ENCODE measurements around the gene PLEKHG4. TPM values are rescaled to one million over a fixed set of nuclear protein-coding genes. Genes with fewer than 3 reads are reported as not detected.

The PLEKHG4 gene
- polyA plus RNA-seq, 1 of the 3 experiments (the other 2 are of a cell fraction) = 65.5 TPM

DNA sequence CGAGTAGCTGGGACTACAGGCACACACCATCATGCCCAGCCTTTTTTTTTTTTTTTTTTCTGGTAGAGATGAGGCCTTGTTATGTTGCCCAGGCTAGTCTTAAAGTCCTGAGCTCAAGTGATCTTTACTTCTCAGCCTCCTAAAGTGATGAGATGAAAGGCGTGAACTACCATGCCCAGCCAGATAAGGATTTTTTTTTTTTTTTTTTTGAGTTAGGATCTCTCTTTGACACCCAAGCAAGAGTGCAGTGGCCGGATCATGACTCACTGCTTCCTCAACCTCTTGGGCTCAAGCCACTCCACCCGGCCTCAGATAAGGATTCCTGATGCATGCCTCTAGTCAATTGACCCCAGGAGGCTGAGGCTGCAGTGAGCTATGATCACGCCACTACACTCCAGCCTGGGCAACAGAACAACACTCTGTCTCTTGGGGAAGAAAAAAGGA lies 11.2 kb upstream of the PLEKHG4 start (continued):
- TF ChIP-seq, protein P1, sequence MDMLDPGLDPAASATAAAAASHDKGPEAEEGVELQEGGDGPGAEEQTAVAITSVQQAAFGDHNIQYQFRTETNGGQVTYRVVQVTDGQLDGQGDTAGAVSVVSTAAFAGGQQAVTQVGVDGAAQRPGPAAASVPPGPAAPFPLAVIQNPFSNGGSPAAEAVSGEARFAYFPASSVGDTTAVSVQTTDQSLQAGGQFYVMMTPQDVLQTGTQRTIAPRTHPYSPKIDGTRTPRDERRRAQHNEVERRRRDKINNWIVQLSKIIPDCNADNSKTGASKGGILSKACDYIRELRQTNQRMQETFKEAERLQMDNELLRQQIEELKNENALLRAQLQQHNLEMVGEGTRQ (IDR thresholded peaks at IDR 0.05; ENCODE audit: borderline replicate concordance, low read depth, low read length) = no peak
- no peak for TF ChIP-seq MXI1 (IDR thresholded peaks at IDR 0.05; ENCODE audit: low read depth, low read length)
- TF ChIP-seq, protein P2, sequence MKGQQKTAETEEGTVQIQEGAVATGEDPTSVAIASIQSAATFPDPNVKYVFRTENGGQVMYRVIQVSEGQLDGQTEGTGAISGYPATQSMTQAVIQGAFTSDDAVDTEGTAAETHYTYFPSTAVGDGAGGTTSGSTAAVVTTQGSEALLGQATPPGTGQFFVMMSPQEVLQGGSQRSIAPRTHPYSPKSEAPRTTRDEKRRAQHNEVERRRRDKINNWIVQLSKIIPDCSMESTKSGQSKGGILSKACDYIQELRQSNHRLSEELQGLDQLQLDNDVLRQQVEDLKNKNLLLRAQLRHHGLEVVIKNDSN (IDR thresholded peaks at IDR 0.05; ENCODE audit: borderline replicate concordance, low read depth) = no peak
- TF ChIP-seq EP300 (IDR thresholded peaks at IDR 0.05; ENCODE audit: borderline replicate concordance in 1 of 2, low read depth in 1 of 2, low read length in 1 of 2) = peak in 1 of 2 experiments; percentile 56; a peak in 1 of 4 replicates
- no peak for TF ChIP-seq EZH2phosphoT487 (IDR thresholded peaks at IDR 0.05; ENCODE audit: borderline replicate concordance, low read depth)
- TF ChIP-seq, protein P3, sequence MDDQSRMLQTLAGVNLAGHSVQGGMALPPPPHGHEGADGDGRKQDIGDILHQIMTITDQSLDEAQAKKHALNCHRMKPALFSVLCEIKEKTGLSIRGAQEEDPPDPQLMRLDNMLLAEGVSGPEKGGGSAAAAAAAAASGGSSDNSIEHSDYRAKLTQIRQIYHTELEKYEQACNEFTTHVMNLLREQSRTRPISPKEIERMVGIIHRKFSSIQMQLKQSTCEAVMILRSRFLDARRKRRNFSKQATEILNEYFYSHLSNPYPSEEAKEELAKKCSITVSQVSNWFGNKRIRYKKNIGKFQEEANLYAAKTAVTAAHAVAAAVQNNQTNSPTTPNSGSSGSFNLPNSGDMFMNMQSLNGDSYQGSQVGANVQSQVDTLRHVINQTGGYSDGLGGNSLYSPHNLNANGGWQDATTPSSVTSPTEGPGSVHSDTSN (IDR thresholded peaks at IDR 0.05) = peak; percentile 56
- TF ChIP-seq RXRA (IDR thresholded peaks at IDR 0.05; ENCODE audit: borderline replicate concordance, low read depth) = peak; percentile 65; the same call in 1 of the 2 replicates
- TF ChIP-seq TEAD4 (IDR thresholded peaks at IDR 0.05; ENCODE audit: borderline replicate concordance, insufficient read depth) = 0 out of 2 replicates have a peak, but pooled peaks have one; percentile 19
- TF ChIP-seq POLR2AphosphoS5 (IDR thresholded peaks at IDR 0.05; ENCODE audit: low read depth, low read length) = no peak; the same call in 1 of the 2 replicates
- no peak for TF ChIP-seq MEF2A (IDR thresholded peaks at IDR 0.05; ENCODE audit: borderline replicate concordance, low read depth)
- TF ChIP-seq, protein P4, sequence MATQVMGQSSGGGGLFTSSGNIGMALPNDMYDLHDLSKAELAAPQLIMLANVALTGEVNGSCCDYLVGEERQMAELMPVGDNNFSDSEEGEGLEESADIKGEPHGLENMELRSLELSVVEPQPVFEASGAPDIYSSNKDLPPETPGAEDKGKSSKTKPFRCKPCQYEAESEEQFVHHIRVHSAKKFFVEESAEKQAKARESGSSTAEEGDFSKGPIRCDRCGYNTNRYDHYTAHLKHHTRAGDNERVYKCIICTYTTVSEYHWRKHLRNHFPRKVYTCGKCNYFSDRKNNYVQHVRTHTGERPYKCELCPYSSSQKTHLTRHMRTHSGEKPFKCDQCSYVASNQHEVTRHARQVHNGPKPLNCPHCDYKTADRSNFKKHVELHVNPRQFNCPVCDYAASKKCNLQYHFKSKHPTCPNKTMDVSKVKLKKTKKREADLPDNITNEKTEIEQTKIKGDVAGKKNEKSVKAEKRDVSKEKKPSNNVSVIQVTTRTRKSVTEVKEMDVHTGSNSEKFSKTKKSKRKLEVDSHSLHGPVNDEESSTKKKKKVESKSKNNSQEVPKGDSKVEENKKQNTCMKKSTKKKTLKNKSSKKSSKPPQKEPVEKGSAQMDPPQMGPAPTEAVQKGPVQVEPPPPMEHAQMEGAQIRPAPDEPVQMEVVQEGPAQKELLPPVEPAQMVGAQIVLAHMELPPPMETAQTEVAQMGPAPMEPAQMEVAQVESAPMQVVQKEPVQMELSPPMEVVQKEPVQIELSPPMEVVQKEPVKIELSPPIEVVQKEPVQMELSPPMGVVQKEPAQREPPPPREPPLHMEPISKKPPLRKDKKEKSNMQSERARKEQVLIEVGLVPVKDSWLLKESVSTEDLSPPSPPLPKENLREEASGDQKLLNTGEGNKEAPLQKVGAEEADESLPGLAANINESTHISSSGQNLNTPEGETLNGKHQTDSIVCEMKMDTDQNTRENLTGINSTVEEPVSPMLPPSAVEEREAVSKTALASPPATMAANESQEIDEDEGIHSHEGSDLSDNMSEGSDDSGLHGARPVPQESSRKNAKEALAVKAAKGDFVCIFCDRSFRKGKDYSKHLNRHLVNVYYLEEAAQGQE (IDR thresholded peaks at IDR 0.05; ENCODE audit: low read depth, low read length) = no peak
- no peak for TF ChIP-seq YY1 (IDR thresholded peaks at IDR 0.05; ENCODE audit: low read depth)
- TF ChIP-seq RFX5 (IDR thresholded peaks at IDR 0.05; ENCODE audit: low read length) = no peak
- TF ChIP-seq CHD2 (IDR thresholded peaks at IDR 0.05; ENCODE audit: low read length, partially characterized antibody) = no peak
- TF ChIP-seq FOSL2 (IDR thresholded peaks at IDR 0.05; ENCODE audit: borderline replicate concordance, low read depth) = peak; percentile 79
- TF ChIP-seq, protein P5, sequence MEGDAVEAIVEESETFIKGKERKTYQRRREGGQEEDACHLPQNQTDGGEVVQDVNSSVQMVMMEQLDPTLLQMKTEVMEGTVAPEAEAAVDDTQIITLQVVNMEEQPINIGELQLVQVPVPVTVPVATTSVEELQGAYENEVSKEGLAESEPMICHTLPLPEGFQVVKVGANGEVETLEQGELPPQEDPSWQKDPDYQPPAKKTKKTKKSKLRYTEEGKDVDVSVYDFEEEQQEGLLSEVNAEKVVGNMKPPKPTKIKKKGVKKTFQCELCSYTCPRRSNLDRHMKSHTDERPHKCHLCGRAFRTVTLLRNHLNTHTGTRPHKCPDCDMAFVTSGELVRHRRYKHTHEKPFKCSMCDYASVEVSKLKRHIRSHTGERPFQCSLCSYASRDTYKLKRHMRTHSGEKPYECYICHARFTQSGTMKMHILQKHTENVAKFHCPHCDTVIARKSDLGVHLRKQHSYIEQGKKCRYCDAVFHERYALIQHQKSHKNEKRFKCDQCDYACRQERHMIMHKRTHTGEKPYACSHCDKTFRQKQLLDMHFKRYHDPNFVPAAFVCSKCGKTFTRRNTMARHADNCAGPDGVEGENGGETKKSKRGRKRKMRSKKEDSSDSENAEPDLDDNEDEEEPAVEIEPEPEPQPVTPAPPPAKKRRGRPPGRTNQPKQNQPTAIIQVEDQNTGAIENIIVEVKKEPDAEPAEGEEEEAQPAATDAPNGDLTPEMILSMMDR (IDR thresholded peaks at IDR 0.05) = no peak
- TF ChIP-seq TCF12 (IDR thresholded peaks at IDR 0.05) = peak; percentile 62
- TF ChIP-seq SIN3A (IDR thresholded peaks at IDR 0.05; ENCODE audit: borderline replicate concordance, low read depth, low read length) = no peak
- no peak for TF ChIP-seq GABPA (IDR thresholded peaks at IDR 0.05; ENCODE audit: low read depth)

Measured in SK-N-SH (cell line).